ENCODE results near the gene MCCD1. TPM values are rescaled to one million over a fixed set of nuclear protein-coding genes. Genes with fewer than 3 reads are reported as not detected.

Gene MCCD1
- total and polyA plus RNA-seq, 2 of the 13 experiments (the other 11 are each of a cell fraction or from before 2014, with no cell fraction given), result 0.15 TPM; not detected in 1

DNA sequence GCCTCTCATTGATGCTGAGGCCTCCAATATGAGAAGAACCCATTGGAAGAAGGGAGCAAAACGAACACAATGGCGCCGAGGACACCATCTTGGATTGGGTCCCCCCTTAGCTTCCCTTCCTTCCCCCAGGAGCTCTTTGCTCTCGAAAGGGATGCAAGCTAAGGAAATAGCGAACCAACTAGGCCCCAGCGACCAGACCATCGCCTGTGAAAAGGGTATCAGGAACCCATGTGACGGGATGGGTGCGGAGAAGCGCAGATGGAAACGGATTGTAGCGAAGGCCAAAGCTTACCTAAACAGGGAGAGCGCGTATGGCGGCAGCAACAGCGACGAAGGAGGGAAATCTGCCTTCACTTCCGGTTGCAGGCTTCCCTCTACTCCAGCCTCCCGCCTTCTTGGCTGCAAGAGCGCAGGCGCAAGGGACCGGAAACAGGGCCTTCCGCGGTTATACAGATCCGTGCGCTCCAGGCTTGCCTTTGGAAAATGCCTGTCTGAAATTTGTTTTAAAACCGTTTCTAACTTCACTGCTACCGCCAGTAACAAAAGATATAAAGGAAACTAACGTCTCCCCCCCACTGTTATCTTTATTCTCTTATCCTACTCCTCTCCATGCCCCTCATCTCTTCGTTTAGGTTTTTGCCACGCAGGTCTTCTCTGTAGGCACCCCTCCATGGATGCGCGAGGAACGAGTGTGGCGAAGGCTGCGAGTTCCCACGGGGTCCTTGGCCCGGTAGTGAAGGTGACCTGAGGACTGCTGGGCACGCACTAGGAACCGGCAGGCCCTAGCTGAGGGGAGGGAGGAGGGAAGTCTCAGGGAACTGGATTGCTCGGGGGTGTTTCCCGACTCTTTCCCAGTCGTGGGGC is 13.1 kb downstream of the MCCD1 start, which contains the start of gene DDX39B (continued):
- TF ChIP-seq ZNF10 (CRISPR knock-in tag; IDR thresholded peaks at IDR 0.05; ENCODE audit: borderline replicate concordance, low read depth) (no peak), CHD4 (IDR thresholded peaks at IDR 0.05; ENCODE audit: borderline replicate concordance, low read length) (no peak), SOX6 (IDR thresholded peaks at IDR 0.05) (no peak), SOX6 (CRISPR knock-in tag; IDR thresholded peaks at IDR 0.05) (peak; percentile 77), PAX8 (CRISPR knock-in tag; IDR thresholded peaks at IDR 0.05; ENCODE audit: borderline replicate concordance) (no peak; the same call in 1 of the 2 replicates), ZNF44 (CRISPR knock-in tag; IDR thresholded peaks at IDR 0.05) (no peak; the same call in 1 of the 2 replicates), ZNF282 (IDR thresholded peaks at IDR 0.05; ENCODE audit: partially characterized antibody) (no peak), ZNF782 (CRISPR knock-in tag; IDR thresholded peaks at IDR 0.05; ENCODE audit: borderline replicate concordance) (peak; percentile 24; the same call in 1 of the 2 replicates), ZBTB38 (CRISPR knock-in tag; IDR thresholded peaks at IDR 0.05) (peak; percentile 26; the same call in 1 of the 2 replicates), ZMYM2 (CRISPR knock-in tag; IDR thresholded peaks at IDR 0.05) (no peak), RBM22 (optimal IDR thresholded peaks at IDR 0.05; ENCODE audit: low read length) (peak; percentile 45), MIXL1 (CRISPR knock-in tag; IDR thresholded peaks at IDR 0.05) (peak; percentile 66), ZNF121 (CRISPR knock-in tag; IDR thresholded peaks at IDR 0.05) (peak; percentile 58; the same call in 1 of the 2 replicates), ZNF484 (CRISPR knock-in tag; IDR thresholded peaks at IDR 0.05; ENCODE audit: borderline replicate concordance, low read depth) (no peak)
- TF ChIP-seq, protein P1, sequence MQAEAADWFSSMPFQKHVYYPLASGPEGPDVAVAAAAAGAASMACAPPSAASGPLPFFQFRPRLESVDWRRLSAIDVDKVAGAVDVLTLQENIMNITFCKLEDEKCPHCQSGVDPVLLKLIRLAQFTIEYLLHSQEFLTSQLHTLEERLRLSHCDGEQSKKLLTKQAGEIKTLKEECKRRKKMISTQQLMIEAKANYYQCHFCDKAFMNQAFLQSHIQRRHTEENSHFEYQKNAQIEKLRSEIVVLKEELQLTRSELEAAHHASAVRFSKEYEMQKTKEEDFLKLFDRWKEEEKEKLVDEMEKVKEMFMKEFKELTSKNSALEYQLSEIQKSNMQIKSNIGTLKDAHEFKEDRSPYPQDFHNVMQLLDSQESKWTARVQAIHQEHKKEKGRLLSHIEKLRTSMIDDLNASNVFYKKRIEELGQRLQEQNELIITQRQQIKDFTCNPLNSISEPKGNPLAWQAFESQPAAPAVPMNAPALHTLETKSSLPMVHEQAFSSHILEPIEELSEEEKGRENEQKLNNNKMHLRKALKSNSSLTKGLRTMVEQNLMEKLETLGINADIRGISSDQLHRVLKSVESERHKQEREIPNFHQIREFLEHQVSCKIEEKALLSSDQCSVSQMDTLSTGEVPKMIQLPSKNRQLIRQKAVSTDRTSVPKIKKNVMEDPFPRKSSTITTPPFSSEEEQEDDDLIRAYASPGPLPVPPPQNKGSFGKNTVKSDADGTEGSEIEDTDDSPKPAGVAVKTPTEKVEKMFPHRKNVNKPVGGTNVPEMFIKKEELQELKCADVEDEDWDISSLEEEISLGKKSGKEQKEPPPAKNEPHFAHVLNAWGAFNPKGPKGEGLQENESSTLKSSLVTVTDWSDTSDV (CRISPR knock-in tag; IDR thresholded peaks at IDR 0.05), result no peak
- TF ChIP-seq, protein P2, sequence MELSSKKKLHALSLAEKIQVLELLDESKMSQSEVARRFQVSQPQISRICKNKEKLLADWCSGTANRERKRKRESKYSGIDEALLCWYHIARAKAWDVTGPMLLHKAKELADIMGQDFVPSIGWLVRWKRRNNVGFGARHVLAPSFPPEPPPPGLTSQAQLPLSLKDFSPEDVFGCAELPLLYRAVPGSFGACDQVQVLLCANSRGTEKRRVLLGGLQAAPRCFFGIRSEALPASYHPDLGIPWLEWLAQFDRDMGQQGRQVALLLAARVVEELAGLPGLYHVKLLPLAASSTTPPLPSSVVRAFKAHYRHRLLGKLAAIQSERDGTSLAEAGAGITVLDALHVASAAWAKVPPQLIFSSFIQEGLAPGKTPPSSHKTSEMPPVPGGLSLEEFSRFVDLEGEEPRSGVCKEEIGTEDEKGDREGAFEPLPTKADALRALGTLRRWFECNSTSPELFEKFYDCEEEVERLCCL (CRISPR knock-in tag; IDR thresholded peaks at IDR 0.05; ENCODE audit: borderline replicate concordance), result no peak
- TF ChIP-seq, protein P3, sequence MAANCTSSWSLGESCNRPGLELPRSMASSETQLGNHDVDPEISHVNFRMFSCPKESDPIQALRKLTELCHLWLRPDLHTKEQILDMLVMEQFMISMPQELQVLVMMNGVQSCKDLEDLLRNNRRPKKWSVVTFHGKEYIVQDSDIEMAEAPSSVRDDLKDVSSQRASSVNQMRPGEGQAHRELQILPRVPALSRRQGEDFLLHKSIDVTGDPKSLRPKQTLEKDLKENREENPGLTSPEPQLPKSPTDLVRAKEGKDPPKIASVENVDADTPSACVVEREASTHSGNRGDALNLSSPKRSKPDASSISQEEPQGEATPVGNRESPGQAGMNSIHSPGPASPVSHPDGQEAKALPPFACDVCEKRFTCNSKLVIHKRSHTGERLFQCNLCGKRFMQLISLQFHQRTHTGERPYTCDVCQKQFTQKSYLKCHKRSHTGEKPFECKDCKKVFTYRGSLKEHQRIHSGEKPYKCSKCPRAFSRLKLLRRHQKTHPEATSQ (CRISPR knock-in tag; IDR thresholded peaks at IDR 0.05; ENCODE audit: borderline replicate concordance), result no peak; the same call in 1 of the 2 replicates
- TF ChIP-seq, protein P4, sequence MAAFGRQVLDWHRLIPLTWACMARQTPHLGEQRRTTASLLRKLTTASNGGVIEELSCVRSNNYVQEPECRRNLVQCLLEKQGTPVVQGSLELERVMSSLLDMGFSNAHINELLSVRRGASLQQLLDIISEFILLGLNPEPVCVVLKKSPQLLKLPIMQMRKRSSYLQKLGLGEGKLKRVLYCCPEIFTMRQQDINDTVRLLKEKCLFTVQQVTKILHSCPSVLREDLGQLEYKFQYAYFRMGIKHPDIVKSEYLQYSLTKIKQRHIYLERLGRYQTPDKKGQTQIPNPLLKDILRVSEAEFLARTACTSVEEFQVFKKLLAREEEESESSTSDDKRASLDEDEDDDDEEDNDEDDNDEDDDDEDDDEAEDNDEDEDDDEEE (CRISPR knock-in tag; IDR thresholded peaks at IDR 0.05), result peak; percentile 96
- TF ChIP-seq, protein P5, sequence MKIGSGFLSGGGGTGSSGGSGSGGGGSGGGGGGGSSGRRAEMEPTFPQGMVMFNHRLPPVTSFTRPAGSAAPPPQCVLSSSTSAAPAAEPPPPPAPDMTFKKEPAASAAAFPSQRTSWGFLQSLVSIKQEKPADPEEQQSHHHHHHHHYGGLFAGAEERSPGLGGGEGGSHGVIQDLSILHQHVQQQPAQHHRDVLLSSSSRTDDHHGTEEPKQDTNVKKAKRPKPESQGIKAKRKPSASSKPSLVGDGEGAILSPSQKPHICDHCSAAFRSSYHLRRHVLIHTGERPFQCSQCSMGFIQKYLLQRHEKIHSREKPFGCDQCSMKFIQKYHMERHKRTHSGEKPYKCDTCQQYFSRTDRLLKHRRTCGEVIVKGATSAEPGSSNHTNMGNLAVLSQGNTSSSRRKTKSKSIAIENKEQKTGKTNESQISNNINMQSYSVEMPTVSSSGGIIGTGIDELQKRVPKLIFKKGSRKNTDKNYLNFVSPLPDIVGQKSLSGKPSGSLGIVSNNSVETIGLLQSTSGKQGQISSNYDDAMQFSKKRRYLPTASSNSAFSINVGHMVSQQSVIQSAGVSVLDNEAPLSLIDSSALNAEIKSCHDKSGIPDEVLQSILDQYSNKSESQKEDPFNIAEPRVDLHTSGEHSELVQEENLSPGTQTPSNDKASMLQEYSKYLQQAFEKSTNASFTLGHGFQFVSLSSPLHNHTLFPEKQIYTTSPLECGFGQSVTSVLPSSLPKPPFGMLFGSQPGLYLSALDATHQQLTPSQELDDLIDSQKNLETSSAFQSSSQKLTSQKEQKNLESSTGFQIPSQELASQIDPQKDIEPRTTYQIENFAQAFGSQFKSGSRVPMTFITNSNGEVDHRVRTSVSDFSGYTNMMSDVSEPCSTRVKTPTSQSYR (CRISPR knock-in tag; IDR thresholded peaks at IDR 0.05; ENCODE audit: borderline replicate concordance), result peak; percentile 46; the same call in 1 of the 2 replicates

Data from HepG2 (cell line).